RWPE1 (cell line): ENCODE data around the gene LAMB4.

Source experiments
- CTCF ChIA-PET: fragments of 350-600 bp; sonication (Branson Sonifier 250); formaldehyde crosslinking; extraction: SDS; loops from one replicate; lab custom pipeline; 2021; lab: Yijun Ruan, JAX
- POLR2A ChIA-PET: fragments of 400-600 bp; formaldehyde crosslinking; extraction: SDS; loops from one replicate; lab custom pipeline; 2020; ENCODE audit warnings: antibody characterized with exemption; ENCODE audit not compliant: low non-redundant PET; lab: Yijun Ruan, JAX
- DNase-seq: peaks from one replicate; pipeline ENCODE4 v3.0.0; 2012; ENCODE audit warnings: low spot score
- H3K27ac ChIP-seq: fragments of 450-650 bp; 2 replicates; pipeline ENCODE4 v1.5.1; 2017
- CTCF ChIP-seq: fragments of 450-650 bp; conservative IDR thresholded peaks from 2 replicates; pipeline ENCODE4 v1.5.1; 2017; ENCODE audit warnings: low read depth, mild to moderate bottlenecking

LAMB4 gene

GRCh38 chr7:108138911-108139310 lies 8.8 kb upstream of the LAMB4 start:
- POLR2A ChIA-PET, result no interaction called here
- no peak for TF ChIP-seq CTCF
- DNase-seq, result no peak
- no peak overlapping the region for H3K27ac ChIP-seq
- CTCF ChIA-PET, result no interaction called here

GRCh38 chr7:108137993-108138392 lies 7.8 kb upstream of the LAMB4 start:
- POLR2A ChIA-PET, result no interaction called here
- DNase-seq, result no peak
- CTCF ChIA-PET, result no interaction called here
- TF ChIP-seq CTCF, result no peak
- no peak overlapping the region for H3K27ac ChIP-seq

GRCh38 chr7:108137040-108137439 lies 6.9 kb upstream of the LAMB4 start:
- POLR2A ChIA-PET, result no interaction called here
- TF ChIP-seq CTCF, result no peak
- no peak for DNase-seq

GRCh38 chr7:108136191-108136688 lies 6.1 kb upstream of the LAMB4 start:
- DNase-seq, result no peak
- POLR2A ChIA-PET, result no interaction called here
- no peak for TF ChIP-seq CTCF
- CTCF ChIA-PET, result no interaction called here
- no peak overlapping the region for H3K27ac ChIP-seq

More at GRCh38 chr7:108137040-108137439, 6.9 kb upstream of the LAMB4 start:
- H3K27ac ChIP-seq, result no peak overlapping the region
- CTCF ChIA-PET, result no interaction called here

- POLR2A ChIA-PET, result no interaction called here
- no peak for DNase-seq
- CTCF ChIA-PET, result interaction anchor here (0.6 kb wide), 1 partner anchor 334 kb away, joined by 4 read pairs; no protein-coding TSS in a partner anchor
- TF ChIP-seq CTCF, result no peak
- no peak overlapping the region for H3K27ac ChIP-seq
Measured at GRCh38 chr7:108135446-108136190, 5.5 kb upstream of the LAMB4 start.

- CTCF ChIA-PET, result no interaction called here
- TF ChIP-seq CTCF, result no peak
- POLR2A ChIA-PET, result no interaction called here
- DNase-seq, result no peak
- no peak overlapping the region for H3K27ac ChIP-seq
Measured at GRCh38 chr7:108134486-108134885, 4.3 kb upstream of the LAMB4 start.
